EH (cell line): ENCODE measurements around the gene GOLGA7B.
A peak's percentile ranks its signal among the peaks of the same experiment; 100 is the strongest.

Experiments
- DNase-seq: peaks from one replicate; pipeline ENCODE4 v3.0.0-alpha.2; 2015; ENCODE audit warnings: low read depth

GOLGA7B gene

DNA sequence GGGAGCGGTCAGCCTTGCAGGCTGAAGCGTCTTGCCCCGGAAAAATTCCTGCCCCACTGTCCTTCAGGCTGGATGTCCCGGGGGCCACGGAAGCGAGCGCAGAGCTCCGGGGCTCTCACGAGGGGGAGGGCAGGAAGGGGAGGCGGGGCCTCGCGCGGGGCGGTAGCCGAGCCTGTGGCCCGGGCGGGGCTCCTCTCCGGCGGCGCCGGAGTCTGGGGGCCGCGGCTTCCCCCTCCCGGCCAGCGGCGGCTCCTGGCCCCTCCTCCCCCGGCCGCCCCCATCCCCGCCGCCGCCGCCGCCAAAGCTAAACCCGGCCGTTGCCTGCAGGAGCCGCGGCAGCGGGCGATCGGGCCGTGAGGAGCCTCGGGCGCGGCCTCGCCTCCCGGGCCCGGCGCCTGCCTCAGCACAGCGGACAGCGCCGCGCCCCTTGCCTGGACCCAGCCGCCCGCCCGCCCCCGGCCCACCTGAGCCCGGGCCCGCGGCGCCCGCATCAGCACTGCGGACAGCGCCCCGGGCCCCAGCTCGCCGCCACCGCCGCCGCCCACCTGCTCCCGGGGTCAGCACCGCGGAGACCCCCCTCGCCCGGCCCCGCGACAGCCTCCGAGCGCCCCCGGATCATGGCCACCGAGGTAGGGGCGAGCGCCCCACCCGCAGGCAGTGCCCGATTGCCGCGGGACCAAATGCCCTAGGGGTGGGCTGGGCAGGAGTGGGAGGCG, at the start of gene GOLGA7B:
GOLGA7B (plus strand) TSS at position 157 of the 716 bp plus-strand sequence; CDS start at position 618, 461 bp downstream.
- peak; percentile 36 for DNase-seq

DNA sequence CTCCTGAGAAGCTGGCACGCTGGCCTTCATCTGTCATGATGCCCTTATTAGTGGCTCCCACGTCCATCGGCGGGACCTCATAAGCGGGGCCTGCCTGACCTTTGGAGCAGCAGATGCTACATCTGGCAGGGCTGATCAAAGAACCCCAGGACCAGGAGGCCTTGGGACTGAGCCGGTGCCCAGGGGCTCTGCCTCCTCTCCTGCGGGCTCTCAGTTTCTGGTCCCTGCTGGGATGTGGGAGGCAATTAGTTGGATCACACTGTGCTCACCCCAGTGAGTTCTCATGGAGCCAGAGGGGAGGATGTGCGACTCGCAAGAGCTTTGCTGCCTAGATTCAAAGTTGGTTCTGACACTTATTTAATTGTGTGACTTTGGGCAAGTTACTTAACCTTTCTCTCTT, 49.2 kb upstream of the GOLGA7B start:
- no peak for DNase-seq

DNA sequence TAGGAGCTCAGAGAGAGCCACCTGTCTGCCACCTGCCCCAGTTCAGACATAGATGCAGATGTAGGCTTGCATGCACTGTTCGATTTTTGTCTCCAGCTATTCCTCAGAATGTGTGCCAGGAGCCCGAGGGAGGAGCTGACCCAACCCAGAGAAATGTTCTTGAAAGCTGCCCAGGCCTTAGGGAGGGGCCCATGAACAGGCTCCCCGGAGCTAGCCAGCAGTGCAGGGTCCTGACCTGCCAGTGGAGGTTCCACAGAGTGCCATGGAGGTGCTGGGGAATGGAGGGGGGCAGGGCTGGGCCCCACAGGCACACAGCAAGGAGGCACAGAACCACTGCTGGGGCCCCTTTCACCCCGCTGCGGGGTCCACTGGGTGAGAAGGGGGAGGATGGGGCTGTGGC, 48.2 kb upstream of the GOLGA7B start:
- DNase-seq, result no peak

DNA sequence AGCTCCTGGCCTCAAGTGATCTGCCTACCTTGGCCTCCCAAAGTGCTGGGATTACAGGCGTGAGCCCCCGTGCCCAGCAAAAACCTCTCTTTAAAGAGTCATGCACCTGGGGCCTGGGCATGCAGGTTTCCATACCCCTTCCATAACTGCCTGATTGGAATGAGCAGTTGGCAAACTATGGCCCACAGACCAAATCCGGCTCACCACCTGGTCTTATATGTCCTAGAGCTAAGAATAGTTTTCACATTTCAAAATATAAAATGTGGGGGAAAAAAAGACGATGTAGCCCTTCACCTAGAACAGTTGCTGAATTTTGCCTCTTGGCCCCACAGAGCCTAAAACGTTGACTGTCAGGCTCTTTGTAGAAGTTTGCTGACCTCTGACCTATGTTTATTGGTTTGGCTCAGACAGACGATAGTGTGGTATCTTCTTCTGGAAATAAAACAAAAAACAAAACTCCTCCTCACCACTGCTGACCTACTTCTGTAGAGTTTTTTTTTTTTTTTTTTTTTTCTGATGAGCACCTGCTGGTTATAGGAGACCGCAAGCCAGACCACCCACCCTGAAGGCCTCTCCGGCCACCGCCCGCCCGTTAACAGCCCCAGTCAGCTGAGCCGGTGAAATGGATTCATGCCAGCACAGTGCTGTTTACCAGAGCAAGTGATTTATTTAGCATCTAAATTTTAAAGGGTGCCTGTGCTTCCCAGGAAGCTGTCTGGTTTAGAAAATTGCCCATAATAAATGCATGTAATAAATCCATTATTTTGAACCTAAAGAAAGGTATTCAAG, 44.4 kb upstream of the GOLGA7B start:
- no peak for DNase-seq

DNA sequence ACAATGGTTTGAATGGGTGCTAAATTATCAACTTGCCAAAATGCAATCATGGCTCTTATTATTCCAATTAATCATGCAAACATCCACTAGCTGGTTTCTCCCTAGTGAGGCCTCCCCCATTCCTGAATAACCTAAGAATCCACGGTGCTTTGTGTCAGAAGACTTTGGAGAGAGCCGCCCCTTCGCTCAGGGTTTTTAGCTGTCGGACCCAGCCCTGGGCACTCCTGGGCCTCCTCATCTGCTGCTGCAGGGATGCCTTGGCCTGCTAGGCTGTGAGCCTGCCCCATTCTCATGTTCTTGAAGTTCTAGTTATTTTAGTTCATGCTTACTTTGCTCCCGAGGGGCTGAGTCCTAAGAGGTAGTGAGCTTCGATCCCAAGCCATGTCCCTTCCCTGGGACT, 43.7 kb upstream of the GOLGA7B start:
- no peak for DNase-seq

DNA sequence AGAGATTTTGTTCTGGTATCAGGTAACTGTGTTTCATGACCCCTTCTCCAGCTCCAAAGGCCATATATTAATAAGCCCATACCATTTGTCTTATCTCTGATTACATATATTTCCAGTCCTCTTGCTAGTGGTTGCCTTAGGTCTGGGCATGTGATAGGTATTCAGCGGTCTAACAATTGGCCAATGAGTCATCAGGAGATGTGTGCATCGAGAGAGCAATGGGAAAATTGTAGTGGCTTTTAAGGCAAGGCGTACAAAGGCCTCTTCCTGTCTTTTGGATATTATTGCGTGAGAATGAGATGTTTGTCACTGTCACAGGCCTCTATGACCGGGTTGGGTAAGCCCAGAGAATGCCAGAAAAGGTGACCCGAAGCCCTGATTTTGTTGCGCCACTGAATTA, 39.2 kb upstream of the GOLGA7B start:
- DNase-seq, result peak; percentile 29

DNA sequence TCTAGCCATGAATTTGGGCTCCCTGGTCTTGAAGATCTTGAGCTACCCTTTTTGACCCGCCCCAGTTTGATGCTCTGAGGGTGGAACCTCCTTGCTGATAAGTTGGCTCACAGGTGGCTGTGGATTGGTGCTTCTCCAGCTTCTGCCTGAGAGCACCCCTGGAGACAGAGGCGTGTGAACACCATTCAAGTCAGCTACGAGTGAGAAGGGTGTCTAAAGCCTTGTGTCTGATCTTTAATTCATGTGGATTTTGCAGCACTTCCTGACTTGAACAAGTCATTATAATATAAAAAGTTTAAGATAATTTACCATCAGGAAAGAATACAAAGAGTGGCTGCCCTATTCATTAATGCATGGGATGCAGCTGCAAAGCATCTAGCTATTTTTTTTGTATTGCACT, 37.7 kb upstream of the GOLGA7B start:
- no peak for DNase-seq

DNA sequence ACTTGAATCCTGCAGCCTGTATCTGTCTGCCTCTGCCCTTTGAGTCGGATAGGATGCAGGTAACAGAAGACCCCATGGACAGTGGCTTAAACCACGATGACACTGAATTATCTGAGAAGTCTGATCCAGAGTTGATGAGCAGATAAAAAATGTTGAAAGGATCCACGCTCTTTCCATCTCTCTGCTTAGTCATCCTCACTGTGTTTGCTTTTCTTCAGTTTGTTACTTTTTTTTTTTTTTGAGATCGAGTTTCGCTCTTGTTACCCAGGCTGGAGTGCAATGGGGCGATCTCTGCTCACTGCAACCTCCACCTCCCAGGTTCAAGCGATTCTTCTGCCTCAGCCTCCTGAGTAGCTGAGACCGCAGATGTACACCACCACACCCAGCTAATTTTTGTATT, 36.9 kb upstream of the GOLGA7B start:
- peak; percentile 30 for DNase-seq

DNA sequence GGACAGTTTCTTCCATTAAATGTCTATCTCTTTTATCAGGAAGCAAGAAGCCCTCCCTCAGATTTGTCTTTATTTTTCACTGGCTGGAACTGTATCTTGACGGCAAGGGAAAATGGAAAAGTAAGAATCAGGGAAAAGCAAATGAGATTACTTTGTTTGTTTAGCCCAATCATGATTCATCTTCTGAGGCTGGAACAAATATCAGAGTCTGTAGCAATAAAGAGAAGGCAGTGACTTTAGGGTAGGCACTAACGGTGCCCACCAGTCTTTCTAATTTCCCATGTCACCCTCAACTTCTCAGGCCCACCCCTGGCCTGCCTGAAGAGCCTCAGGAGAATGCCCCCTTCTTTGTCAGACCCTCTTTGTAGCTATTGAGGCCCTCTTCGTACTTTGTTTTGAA, 36.3 kb upstream of the GOLGA7B start:
- no peak for DNase-seq

DNA sequence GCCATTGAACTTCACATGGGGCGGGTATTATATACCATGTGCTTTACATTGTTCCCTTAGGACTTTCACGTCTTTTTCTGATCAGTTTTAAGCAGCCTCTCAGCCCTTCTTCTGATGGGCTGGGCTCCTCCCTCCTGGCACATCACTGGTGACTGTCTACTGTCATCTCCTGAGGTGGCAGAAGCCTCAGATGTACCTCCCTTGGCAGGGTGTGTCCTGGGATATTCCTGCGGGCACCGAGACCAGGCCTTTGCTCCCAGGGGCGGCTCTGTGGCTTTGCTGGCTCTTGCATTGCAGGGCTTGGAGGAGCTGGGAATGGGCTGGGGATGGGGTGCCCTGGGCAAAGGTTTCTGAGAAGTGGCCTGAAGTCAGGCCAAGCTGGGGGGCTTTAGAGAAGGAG, 34.6 kb upstream of the GOLGA7B start:
- DNase-seq, result no peak

DNA sequence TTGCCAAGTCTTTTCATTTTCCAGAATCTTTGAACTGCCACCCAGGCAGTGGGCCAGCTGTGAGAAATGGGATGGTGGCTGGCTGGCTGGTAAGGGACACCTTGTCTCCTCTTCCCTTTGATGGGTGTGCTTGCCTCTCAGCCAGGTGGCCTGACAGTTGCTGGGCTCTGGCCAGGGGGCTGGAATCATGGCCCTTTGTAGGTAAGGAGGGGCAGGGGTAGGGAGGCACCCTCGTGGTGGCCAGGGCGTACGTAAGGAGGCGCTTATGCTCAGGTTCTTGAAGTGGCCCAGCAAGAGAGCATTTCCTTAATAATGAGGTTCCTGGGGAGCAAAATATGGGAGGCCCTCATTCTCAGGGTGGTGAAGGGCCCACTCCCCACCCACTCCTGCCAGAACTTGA, 33.0 kb upstream of the GOLGA7B start:
- DNase-seq, result no peak

DNA sequence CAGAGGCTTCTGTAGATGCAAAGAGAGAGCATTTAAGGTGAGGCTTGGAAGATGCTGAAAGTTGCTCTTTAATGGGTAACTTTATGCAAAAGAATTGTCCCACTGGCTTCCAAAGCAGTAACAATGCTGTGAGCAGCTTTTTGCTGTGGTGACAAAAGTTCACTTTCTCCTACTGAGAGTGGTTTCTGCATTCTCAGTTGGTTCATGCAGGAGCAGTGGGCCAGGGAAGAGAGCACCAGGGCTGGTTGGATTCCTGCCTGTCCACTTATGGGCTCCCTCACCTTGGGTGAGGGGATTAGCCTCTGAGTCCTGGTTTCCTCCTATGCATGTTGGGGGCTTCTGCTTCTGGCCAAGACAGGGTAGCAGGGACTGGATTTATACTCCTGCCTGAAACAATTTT, 31.1 kb upstream of the GOLGA7B start:
- no peak for DNase-seq

DNA sequence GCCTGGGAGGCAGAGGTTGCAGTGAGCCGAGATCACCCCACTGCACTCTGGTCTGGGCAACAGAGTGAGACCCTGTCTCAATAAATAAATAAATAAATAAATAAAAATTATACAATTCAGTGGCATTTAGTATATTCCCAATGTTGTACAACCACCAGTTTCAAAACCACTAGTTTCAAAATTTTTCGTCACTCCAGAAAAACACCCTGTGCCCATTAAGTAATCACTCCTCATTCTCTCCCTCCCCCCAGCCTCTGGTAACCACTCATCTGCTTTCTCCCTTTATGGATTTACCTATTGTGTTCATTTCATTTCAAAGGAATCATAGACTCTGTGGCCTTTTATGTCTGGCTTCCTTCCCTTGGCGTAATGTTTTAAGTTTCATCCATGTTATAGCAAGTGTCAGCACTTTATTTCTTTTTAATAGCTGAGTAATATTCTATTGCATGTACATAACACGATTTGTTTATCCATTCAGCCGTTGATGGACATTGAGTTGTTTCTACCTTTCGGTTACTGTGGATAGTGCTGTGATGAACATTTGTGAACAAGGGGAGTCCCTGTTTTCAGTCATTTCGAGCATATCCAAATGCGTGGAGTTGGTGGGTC, 29.4 kb upstream of the GOLGA7B start:
- no peak for DNase-seq

DNA sequence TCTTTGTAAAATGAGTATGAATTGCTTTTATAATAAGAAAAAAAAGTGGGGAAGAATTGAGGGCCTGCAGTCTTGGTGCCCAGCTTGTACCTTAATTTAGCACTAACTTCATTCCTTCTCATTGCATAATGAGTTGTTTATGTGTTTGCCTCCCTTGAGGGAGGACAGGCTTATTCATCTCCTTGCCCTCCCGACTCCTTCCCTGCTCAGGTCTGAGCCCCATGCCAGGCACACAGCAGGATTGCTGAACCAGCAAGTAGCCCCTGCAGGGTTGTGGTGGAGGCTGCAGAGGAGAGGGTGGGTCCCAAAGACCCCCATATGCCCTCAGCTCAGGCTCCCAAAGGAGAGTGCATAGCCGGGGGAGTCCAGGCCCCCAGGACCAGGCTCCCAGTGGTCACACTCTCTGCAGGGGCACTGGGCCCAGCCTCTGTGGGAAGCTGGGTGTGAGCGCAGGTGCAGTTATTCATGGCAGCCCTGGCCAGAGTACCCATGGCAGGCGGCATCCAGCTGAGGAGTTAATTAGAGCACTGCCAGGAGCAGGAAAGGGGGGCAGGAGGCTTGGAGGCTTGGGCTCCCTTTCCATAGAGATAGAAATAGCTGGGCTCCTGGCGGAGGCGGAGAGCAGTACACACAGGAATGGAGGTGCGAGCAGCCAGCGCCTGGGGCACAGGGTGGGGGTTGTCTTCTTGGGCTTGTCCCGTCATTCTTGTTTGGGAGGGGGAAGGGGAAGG, 28.2 kb upstream of the GOLGA7B start:
- no peak for DNase-seq

DNA sequence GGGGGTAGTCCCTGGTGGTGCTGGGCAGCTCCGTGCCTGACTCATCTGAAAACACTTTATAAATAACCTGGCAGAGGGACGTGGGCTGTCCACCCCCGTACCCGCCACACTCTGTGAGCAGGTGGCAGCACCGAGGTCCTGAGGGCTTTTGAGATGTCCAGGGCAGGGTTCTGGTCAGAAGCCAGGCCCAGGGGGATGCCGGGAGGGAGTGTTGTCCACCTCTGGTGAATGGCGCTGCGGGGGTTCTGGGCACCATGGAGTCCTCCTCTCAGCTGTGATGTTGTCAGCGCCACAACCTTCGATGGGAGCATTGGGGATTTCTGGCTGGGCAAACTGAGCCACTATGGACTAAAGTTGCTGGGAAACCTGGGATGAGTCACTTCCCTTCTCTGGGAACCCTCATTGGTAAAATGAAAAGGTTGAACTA, 27.4 kb upstream of the GOLGA7B start:
- no peak for DNase-seq

DNA sequence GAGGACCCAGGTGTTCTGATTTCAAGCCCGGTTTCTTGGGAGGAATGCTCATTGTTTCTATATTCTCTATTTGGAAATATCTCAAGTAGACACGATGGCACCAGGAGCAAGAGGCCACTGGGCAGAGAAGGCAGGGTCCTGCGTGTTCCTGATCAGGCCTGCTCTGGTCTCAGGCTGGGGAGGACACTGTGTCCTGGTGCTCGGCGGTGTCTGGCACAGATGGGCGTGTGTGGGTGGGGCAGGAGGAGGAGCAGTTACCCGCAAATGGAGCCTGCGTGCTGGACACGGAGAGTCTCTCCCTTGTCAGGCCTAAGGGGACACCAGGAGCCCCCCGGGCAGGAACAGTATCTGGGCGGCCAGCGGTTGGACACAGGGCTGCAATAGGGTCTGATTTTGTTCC, 25.9 kb upstream of the GOLGA7B start:
- no peak for DNase-seq

DNA sequence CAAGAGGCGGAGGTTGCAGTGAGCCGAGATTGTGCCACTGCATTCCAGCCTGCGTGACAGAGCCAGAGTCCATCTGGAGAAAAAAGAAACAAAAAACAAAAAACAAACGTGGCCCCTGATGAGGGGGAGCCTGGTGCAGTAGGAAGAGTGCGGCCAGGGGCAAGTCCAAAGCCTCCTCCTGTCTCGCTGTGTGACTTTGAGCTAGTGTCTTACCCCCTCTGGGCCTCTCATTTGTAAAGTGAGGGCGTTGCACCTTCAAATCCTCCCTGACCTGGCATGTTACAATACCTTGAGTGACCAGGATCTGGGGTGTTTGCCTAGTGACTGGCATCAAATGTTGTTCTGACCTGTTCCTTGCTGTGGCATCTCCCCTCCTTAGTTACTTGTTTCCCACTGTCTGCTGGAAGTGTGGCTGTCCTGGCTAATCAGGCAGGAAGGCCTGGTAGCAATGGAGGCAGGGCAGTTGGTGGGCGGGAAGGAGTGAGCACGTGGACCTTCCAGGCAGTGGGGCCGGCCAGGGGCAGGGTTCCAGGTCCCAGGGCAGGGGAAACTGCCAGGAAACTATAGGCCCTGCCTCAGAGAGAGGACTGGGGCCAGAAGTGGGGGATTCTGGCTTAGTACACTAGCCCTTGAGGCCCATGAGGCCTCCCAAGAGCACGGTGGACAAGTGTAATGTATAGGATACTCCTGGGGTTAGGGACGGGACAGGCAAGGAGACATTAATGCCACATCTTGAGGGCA, 24.5 kb upstream of the GOLGA7B start:
- no peak for DNase-seq

DNA sequence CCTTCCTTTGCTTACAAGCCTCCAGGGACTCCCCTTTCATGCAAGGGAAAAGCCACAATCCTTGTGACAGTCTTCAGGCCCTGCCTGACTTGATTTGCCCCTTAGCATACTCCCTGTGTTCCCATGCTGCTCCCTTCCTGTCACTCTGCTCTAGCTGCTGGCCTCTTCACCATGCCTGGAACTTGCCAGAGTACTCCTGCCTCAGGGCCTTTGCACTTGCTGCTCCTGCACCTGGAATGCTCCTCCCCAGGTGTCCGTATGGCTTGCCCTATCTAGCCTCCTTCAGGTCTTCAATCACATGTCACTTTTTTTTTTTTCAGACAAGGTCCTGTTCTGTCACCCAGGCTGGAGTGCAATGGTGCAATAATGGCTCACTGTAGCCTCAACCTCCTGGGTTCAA, 22.8 kb upstream of the GOLGA7B start:
- DNase-seq, result no peak

DNA sequence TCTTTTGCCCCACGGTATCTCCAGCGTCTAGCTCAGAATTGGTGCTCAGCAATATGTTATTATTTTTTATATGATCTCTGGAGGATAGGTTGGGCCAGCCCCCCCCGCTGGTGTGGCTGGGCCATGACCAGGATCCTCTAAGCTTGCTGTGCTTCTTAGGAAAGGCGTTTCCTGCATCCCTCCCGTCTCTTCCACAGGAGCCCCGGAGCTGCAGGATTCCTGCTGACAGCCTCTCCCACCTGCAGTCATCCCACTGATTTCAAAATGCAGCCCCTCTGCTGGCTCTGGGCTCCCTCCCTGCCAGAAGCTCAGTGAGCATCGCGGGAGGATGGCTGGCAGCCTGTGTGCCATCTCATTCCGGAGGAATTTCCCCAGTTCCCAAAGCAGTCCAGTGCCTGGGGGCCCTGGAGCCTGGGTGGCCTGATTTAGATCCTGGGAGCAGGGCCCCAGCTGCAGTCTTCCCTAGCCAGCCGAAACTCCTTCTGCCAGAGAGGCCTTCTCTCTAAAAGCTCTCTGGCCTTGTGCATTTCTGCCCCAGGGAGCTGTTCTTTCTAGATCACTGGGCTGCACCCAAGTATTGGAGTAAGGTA, 21.8 kb upstream of the GOLGA7B start:
- peak; percentile 65 for DNase-seq

DNA sequence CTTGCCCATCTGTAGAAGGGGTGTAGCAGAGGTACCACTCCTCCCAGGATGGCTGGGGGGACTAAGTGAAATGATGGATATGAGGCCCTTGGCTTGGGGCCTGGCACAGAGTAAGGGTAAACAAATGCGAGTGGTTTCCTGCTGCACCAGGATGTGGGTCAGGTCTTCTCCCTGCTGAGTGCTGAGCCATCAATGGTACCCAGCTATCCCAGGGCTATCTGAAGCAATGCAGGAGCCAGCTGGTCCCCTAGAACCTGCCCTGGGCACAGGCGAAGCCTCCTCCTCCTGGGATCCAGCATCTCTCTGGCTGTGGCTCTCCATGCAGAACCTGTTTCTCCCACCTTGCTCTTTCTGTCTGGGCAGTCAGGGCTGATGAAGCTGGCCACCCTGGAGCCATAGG, 20.9 kb upstream of the GOLGA7B start:
- DNase-seq, result no peak

DNA sequence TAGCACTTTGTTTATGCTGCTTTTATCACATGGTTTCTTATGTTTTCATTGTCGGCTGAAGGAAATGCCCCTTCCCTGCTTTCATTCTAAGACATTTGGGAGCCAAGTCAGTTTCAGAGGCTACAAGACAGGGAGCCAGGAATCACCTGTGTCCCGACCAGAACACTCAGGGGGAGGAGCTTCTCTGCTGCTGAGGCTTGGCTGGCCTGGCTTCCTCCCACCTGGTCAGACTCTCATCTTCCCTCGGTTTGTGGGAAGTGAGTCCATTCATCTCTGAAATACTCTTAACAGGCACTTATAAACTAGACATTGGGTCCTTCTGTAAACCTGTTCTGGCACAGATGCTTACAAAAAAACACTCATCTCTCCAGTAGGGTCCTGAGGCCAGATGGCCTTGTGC, 19.6 kb upstream of the GOLGA7B start:
- no peak for DNase-seq
